LNCaP clone FGC (cell line): ENCODE measurements around the gene CERT1.

Experiments used
- DNase-seq: peaks from one replicate; pipeline ENCODE4 v3.0.0-alpha.2; 2011; ENCODE audit warnings: low read depth
- H3K4me3 ChIP-seq: 2 replicates; pipeline ENCODE4 v1.5.1; 2011; ENCODE audit warnings: mild to moderate bottlenecking, low read depth, low read length, control low read depth
- TF ChIP-seq, protein P1 (sequence below): IDR thresholded peaks from 2 replicates; pipeline ENCODE4 v1.5.1; 2012; ENCODE audit warnings: mild to moderate bottlenecking; ENCODE audit not compliant: control insufficient read depth, insufficient read depth; ENCODE audit errors: extremely low read depth

The CERT1 gene

DNA sequence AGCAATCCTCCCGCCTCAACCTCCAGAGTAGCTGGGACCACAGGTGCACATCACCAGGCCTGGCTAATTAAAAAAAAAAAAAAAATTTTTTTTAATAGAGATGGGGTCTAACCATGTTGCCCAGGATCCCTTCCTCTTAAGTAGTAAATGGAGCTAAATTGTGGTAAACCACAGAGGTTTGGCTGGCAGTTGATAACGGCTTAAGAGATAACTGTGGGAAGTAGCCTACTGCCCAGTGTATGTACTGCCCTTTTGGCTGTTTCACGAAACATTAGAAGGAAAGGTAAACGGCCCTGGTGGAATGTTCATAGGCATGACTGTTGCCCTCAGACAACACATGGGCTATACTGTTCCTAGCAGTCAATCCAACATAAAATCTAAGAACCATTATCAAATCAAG, 130.0 kb downstream of the CERT1 start:
- TF ChIP-seq, protein P1, sequence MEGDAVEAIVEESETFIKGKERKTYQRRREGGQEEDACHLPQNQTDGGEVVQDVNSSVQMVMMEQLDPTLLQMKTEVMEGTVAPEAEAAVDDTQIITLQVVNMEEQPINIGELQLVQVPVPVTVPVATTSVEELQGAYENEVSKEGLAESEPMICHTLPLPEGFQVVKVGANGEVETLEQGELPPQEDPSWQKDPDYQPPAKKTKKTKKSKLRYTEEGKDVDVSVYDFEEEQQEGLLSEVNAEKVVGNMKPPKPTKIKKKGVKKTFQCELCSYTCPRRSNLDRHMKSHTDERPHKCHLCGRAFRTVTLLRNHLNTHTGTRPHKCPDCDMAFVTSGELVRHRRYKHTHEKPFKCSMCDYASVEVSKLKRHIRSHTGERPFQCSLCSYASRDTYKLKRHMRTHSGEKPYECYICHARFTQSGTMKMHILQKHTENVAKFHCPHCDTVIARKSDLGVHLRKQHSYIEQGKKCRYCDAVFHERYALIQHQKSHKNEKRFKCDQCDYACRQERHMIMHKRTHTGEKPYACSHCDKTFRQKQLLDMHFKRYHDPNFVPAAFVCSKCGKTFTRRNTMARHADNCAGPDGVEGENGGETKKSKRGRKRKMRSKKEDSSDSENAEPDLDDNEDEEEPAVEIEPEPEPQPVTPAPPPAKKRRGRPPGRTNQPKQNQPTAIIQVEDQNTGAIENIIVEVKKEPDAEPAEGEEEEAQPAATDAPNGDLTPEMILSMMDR, result no peak
- no peak for DNase-seq
- H3K4me3 ChIP-seq, result no peak overlapping the region

DNA sequence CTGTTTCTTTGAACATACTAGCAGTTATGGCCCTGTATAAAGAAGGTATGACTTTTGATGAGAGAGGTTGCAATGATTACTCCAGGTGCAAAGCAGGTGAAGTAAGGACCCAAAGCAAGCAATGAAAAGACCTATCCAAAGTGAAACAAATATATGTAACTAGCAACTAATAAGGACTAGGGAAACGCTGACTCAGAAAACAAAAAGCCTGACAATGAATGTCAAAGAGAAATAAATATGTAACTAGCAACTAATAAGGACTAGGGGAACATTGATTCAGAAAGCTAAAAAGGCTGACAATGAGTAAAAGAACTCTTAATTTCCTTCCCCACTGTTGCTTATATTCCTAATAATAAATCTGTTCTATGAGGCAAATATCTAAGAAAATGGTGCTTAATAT, 131.3 kb downstream of the CERT1 start:
- no peak overlapping the region for H3K4me3 ChIP-seq
- DNase-seq, result no peak
- TF ChIP-seq, protein P1, result no peak

DNA sequence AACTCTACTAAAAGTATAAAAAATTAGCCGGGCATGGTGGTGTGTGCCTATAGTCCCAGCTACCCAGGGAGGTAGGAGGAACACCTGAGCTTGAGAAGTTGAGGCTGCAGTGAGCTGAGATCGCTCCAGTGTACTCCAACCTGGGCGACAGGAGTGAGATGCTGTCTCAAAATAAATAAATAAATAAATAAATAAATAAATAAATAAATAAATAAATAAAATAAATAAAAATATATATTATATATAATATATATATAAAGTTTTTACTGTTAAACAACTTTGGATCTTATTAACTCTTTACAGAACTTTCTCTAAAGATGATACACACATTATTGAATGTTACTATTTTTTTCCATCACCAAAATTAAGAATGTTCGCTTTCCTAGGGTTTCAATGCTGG, 136.0 kb downstream of the CERT1 start:
- no peak overlapping the region for H3K4me3 ChIP-seq
- DNase-seq, result no peak
- TF ChIP-seq, protein P1, result no peak

GRCh38 chr5:75374394-75374814, 137.0 kb downstream of the CERT1 start:
- TF ChIP-seq, protein P1, result no peak
- DNase-seq, result no peak

GRCh38 chr5:75373862-75374261, 137.6 kb downstream of the CERT1 start:
- no peak overlapping the region for H3K4me3 ChIP-seq
- TF ChIP-seq, protein P1, result no peak
- DNase-seq, result no peak

More at GRCh38 chr5:75374394-75374814, 137.0 kb downstream of the CERT1 start:
- H3K4me3 ChIP-seq, result no peak overlapping the region

GRCh38 chr5:75368391-75368790, 143.0 kb downstream of the CERT1 start:
- no peak overlapping the region for H3K4me3 ChIP-seq
- no peak for DNase-seq
- TF ChIP-seq, protein P1, result no peak

DNA sequence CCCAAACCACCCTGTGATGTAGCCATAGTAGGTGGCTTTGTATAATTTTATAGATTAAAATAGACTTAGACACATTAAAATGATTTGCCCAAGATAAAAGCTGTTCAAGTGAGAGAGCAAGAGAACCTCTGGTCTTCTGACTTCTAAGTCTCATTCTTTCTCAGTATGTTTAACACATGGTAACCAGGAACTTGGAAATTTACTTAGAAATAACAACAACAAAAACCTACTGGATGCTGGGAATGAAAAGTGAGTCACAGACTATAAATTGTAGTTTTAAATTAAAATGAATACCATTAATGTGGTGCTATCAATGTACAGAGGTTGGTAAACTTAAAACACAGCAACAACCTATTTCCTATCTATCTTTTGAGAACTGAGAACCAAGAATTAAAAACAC, 144.0 kb downstream of the CERT1 start:
- DNase-seq, result no peak

More for the DNA sequence above, 144.0 kb downstream of the CERT1 start:
- H3K4me3 ChIP-seq, result no peak overlapping the region
- TF ChIP-seq, protein P1, result no peak
